CD4-positive, alpha-beta T cell (primary cell): ENCODE results near the gene KCTD1. TPM values are rescaled to one million over a fixed set of nuclear protein-coding genes. Genes with fewer than 3 reads are reported as not detected.

Experiments
- ATAC-seq: fragments of 200-7000 bp; cut with Tn5 transposase; one replicate; pipeline ENCODE4 v1.10.0; 2022; ENCODE audit warnings: mild to moderate bottlenecking; ENCODE audit not compliant: poor library complexity
- CTCF ChIA-PET: fragments of 350-600 bp; sonication (Branson Sonifier 250); formaldehyde crosslinking; loops from one replicate; lab custom pipeline; 2021; ENCODE audit warnings: antibody characterized with exemption, inconsistent platforms; lab: Charles Lee
- POLR2A ChIA-PET: fragments of 350-600 bp; sonication (Branson Sonifier 250); formaldehyde crosslinking; loops from one replicate; lab custom pipeline; 2021; ENCODE audit warnings: antibody characterized with exemption, inconsistent platforms; lab: Charles Lee
- DNase-seq, 14 experiments: peaks; one replicate each; pipeline ENCODE4 v3.0.0-alpha.2; 2013 to 2020; ENCODE audit warnings: mixed read lengths in 2 of 14
- H3K27ac ChIP-seq, 2 donors: one replicate each; pipeline versions ENCODE4 v1.5.1 to v1.7.0; 2013; ENCODE audit warnings: low read length in 2 of 2, low read depth in 1 of 2, mild to moderate bottlenecking in 1 of 2
- H3K27me3 ChIP-seq, 2 experiments: 1 replicate in 1 of 2; 2 replicates in 1 of 2; pipeline versions ENCODE4 v1.6.1 to v1.7.0; 2013; ENCODE audit warnings: low read length in 2 of 2, control low read depth in 1 of 2, mild to moderate bottlenecking in 1 of 2, moderate library complexity in 1 of 2; ENCODE audit not compliant: insufficient read depth in 2 of 2, control insufficient read depth in 1 of 2
- H3K36me3 ChIP-seq: one replicate; pipeline ENCODE4 v1.6.1; 2013; ENCODE audit warnings: low read length, control low read depth; ENCODE audit not compliant: insufficient read depth
- H3K4me1 ChIP-seq: one replicate; pipeline ENCODE4 v1.6.1; 2013; ENCODE audit warnings: low read length, control low read depth; ENCODE audit not compliant: insufficient read depth
- H3K4me3 ChIP-seq: one replicate; pipeline ENCODE4 v1.5.1; 2013; ENCODE audit warnings: mild to moderate bottlenecking, low read length, moderate library complexity
- H3K9me3 ChIP-seq, 2 experiments: 1 replicate in 1 of 2; 2 replicates in 1 of 2; pipeline versions ENCODE4 v1.6.1 to v1.7.0; 2013; ENCODE audit warnings: low read length in 2 of 2, mild to moderate bottlenecking in 2 of 2, control low read depth in 1 of 2, moderate library complexity in 1 of 2; ENCODE audit not compliant: control insufficient read depth in 1 of 2, insufficient read depth in 1 of 2
- H3K27ac Mint-ChIP-seq: one replicate; pipeline ENCODE4 v1.8.0; 2020; ENCODE audit warnings: mixed read lengths
- H3K27me3 Mint-ChIP-seq: one replicate; pipeline ENCODE4 v1.8.0; 2021; ENCODE audit warnings: mixed read lengths
- H3K36me3 Mint-ChIP-seq: one replicate; pipeline ENCODE4 v1.8.0; 2021; ENCODE audit warnings: low read depth, mixed read lengths
- H3K4me1 Mint-ChIP-seq: one replicate; pipeline ENCODE4 v1.8.0; 2021; ENCODE audit warnings: low read depth, mixed read lengths
- H3K4me3 Mint-ChIP-seq: one replicate; pipeline ENCODE4 v1.8.0; 2020; ENCODE audit warnings: mild to moderate bottlenecking, mixed read lengths
- H3K9me3 Mint-ChIP-seq: one replicate; pipeline ENCODE4 v1.8.0; 2020; ENCODE audit warnings: mixed read lengths
- intact Hi-C, 2 experiments: fragments of 100-400 bp; cut with DNase I in 1 of 2; cut with micrococcal nuclease in 1 of 2; formaldehyde crosslinking; loops; one replicate each; pipeline versions ENCODE4 v1.15.1 to v1.9.0; 2023 to 2025; cut with DNase I, micrococcal nuclease
- total RNA-seq, 174 experiments: library from RNA in 2 of 174; stranded (reverse) in 2 of 174; gene quantifications; one replicate each; pipeline ENCODE4 v1.2.3 and lab custom pipeline; 2021 to 2026
- TF ChIP-seq, protein P1 (sequence below): fragments of 200-600 bp; IDR thresholded peaks from one replicate; pipeline ENCODE4 v1.8.0; 2022; ENCODE audit warnings: antibody characterized with exemption, mild to moderate bottlenecking

KCTD1 gene
- total RNA-seq, 2 experiments from 2014 or later = 0.74 to 1.1 TPM

GRCh38 chr18:26565514-26565913 is 17.2 kb upstream of the KCTD1 start:
- Histone ChIP-seq H3K4me3 (no peak overlapping the region), H3K9me3 (no peaks in the 10 kb centered on the region), H3K4me1 (no peaks in the 10 kb centered on the region), H3K36me3 (no peaks in the 10 kb centered on the region), H3K27ac (no peak overlapping the region), H3K27me3 (no peaks in the 10 kb centered on the region)
- H3K4me3 Mint-ChIP-seq = no peak overlapping the region
- no peak for DNase-seq
- H3K36me3 Mint-ChIP-seq = no peaks in the 10 kb centered on the region
- peaks cover 20% of the 10 kb centered on the region for H3K27me3 Mint-ChIP-seq
- no peaks in the 10 kb centered on the region for H3K9me3 Mint-ChIP-seq
- H3K4me1 Mint-ChIP-seq = no peaks in the 10 kb centered on the region
- TF ChIP-seq, protein P1, sequence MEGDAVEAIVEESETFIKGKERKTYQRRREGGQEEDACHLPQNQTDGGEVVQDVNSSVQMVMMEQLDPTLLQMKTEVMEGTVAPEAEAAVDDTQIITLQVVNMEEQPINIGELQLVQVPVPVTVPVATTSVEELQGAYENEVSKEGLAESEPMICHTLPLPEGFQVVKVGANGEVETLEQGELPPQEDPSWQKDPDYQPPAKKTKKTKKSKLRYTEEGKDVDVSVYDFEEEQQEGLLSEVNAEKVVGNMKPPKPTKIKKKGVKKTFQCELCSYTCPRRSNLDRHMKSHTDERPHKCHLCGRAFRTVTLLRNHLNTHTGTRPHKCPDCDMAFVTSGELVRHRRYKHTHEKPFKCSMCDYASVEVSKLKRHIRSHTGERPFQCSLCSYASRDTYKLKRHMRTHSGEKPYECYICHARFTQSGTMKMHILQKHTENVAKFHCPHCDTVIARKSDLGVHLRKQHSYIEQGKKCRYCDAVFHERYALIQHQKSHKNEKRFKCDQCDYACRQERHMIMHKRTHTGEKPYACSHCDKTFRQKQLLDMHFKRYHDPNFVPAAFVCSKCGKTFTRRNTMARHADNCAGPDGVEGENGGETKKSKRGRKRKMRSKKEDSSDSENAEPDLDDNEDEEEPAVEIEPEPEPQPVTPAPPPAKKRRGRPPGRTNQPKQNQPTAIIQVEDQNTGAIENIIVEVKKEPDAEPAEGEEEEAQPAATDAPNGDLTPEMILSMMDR = no peak
- ATAC-seq = no peak
- intact Hi-C loops = no loop called here
- ChIA-PET POLR2A (no interaction called here), CTCF (no interaction called here)
- H3K27ac Mint-ChIP-seq = no peak overlapping the region

DNA sequence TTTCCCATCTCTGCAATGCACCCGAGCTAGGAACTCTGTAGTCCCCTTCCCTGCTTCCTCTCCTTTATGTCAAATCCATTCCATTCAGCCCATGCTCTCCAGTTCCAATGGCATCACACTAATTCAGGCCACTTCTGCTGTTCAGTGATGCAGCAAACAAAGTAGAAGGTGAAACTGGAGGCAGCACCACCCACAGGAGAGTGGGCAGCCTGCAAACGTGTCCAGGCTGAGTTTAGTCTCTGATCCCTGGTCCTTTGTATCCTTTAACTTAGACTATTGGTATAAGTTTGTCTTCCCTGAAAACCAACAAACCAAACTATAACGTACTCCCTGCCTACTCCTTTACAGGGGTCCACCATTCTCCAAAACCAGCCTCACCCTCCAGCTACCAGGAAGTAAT is 14.7 kb upstream of the KCTD1 start:
- Histone ChIP-seq H3K36me3 (no peaks in the 10 kb centered on the region), H3K4me1 (no peaks in the 10 kb centered on the region), H3K4me3 (no peak overlapping the region), H3K27ac (no peak overlapping the region), H3K9me3 (no peaks in the 10 kb centered on the region), H3K27me3 (no peaks in the 10 kb centered on the region)
- peaks cover 15% of the 10 kb centered on the region for H3K27me3 Mint-ChIP-seq
- ATAC-seq = no peak
- intact Hi-C loops = no loop called here
- H3K4me3 Mint-ChIP-seq = no peak overlapping the region
- H3K4me1 Mint-ChIP-seq = no peaks in the 10 kb centered on the region
- H3K27ac Mint-ChIP-seq = no peak overlapping the region
- TF ChIP-seq, protein P1 = no peak
- ChIA-PET POLR2A (no interaction called here), CTCF (no interaction called here)
- H3K36me3 Mint-ChIP-seq = no peaks in the 10 kb centered on the region
- no peak for DNase-seq
- H3K9me3 Mint-ChIP-seq = no peaks in the 10 kb centered on the region

- H3K4me1 Mint-ChIP-seq = no peaks in the 10 kb centered on the region
- Histone ChIP-seq H3K36me3 (no peaks in the 10 kb centered on the region), H3K4me1 (no peaks in the 10 kb centered on the region), H3K27ac (no peak overlapping the region), H3K27me3 (no peaks in the 10 kb centered on the region), H3K9me3 (no peaks in the 10 kb centered on the region), H3K4me3 (no peak overlapping the region)
- TF ChIP-seq, protein P1 = no peak
- H3K4me3 Mint-ChIP-seq = no peak overlapping the region
- intact Hi-C loops = no loop called here
- no peaks in the 10 kb centered on the region for H3K36me3 Mint-ChIP-seq
- ChIA-PET POLR2A (no interaction called here), CTCF (no interaction called here)
- no peak for ATAC-seq
- no peak for DNase-seq
- no peak overlapping the region for H3K27ac Mint-ChIP-seq
- peaks cover 11% of the 10 kb centered on the region for H3K27me3 Mint-ChIP-seq
- no peaks in the 10 kb centered on the region for H3K9me3 Mint-ChIP-seq
These were observed 14.2 kb upstream of the KCTD1 start for GRCh38 chr18:26562568-26562967.
